ENCODE results near the gene ACVR1C. TPM values are rescaled to one million over a fixed set of nuclear protein-coding genes. Genes with fewer than 3 reads are reported as not detected.
A peak's percentile ranks its signal among the peaks of the same experiment; 100 is the strongest.

The ACVR1C gene
- total RNA-seq: 1 to 10 TPM in 2 of 4 donors, under 1 TPM in 2; 0.08 to 1.2 (median 0.69) TPM

GRCh38 chr2:157628477-157629415, at the start of gene ACVR1C:
TSS of gene ACVR1C (minus strand) at chr2:157628864. CDS start at chr2:157628644, 220 bp downstream.
- Histone ChIP-seq H3K27me3 (peaks cover 17% of the 10 kb centered on the region), H3K36me3 (no peaks in the 10 kb centered on the region), H3K4me3 (peak within 1 kb of the TSS; percentile 20 to 59), H3K9me3 (no peaks in the 10 kb centered on the region), H3K27ac (peak within 1 kb of the TSS in 2 of 4 donors; percentile 7 to 12), H3K4me1 (peaks cover 0 to 16% (median 6%) of the 10 kb centered on the region in 3 donors)
- TF ChIP-seq POLR2A (IDR thresholded peaks at IDR 0.05) (no peak), CTCF (IDR thresholded peaks at IDR 0.05) (peak in 3 of 4 experiments; percentile 10 to 54 (median 42))
- WGBS, 2 donors (ENCODE audit: low coverage in 1 of 2): no CpG with 5 or more reads among the region's 79 CpGs
- peak; percentile 77 for ATAC-seq

GRCh38 chr2:157677941-157678340, 49.3 kb upstream of the ACVR1C start:
- TF ChIP-seq POLR2AphosphoS5 (IDR thresholded peaks at IDR 0.05): no peak
- TF ChIP-seq EP300 (IDR thresholded peaks at IDR 0.05): no peak
- no peak for TF ChIP-seq CTCF (IDR thresholded peaks at IDR 0.05)
- TF ChIP-seq POLR2A (IDR thresholded peaks at IDR 0.05): no peak
- Histone ChIP-seq H3K27ac (no peak overlapping the region), H3K36me3 (no peaks in the 10 kb centered on the region), H3K4me3 (no peak overlapping the region), H3K9me3 (no peaks in the 10 kb centered on the region), H3K27me3 (no peaks in the 10 kb centered on the region), H3K4me1 (no peaks in the 10 kb centered on the region)
- ATAC-seq: no peak

- Histone ChIP-seq H3K27ac (no peak overlapping the region), H3K4me1 (no peaks in the 10 kb centered on the region), H3K4me3 (no peak overlapping the region), H3K36me3 (no peaks in the 10 kb centered on the region), H3K9me3 (no peaks in the 10 kb centered on the region), H3K27me3 (no peaks in the 10 kb centered on the region)
- TF ChIP-seq CTCF (IDR thresholded peaks at IDR 0.05) (no peak), EP300 (IDR thresholded peaks at IDR 0.05) (no peak), POLR2A (IDR thresholded peaks at IDR 0.05) (no peak), POLR2AphosphoS5 (IDR thresholded peaks at IDR 0.05) (no peak)
- no peak for ATAC-seq
- 82 to 98% methylated on average over 10 of the region's 10 CpGs for WGBS, 2 donors (ENCODE audit: low coverage in 1 of 2)
These were observed 43.5 kb upstream of the ACVR1C start for GRCh38 chr2:157672129-157672528.

GRCh38 chr2:157662401-157662800, 33.7 kb upstream of the ACVR1C start:
- Histone ChIP-seq H3K36me3 (no peaks in the 10 kb centered on the region), H3K4me1 (no peaks in the 10 kb centered on the region), H3K4me3 (no peak overlapping the region), H3K27me3 (no peaks in the 10 kb centered on the region), H3K9me3 (peaks cover 0 to 6% (median 0%) of the 10 kb centered on the region in 3 donors), H3K27ac (no peak overlapping the region)
- TF ChIP-seq POLR2AphosphoS5 (IDR thresholded peaks at IDR 0.05) (no peak), EP300 (IDR thresholded peaks at IDR 0.05) (no peak), POLR2A (IDR thresholded peaks at IDR 0.05) (no peak), CTCF (IDR thresholded peaks at IDR 0.05) (no peak)
- 80 to 100% methylated on average over 1 of the region's 1 CpG for WGBS, 2 donors (ENCODE audit: low coverage in 1 of 2)
- ATAC-seq: no peak

- TF ChIP-seq CTCF (IDR thresholded peaks at IDR 0.05): no peak
- no peak for TF ChIP-seq POLR2A (IDR thresholded peaks at IDR 0.05)
- TF ChIP-seq EP300 (IDR thresholded peaks at IDR 0.05): no peak
- TF ChIP-seq POLR2AphosphoS5 (IDR thresholded peaks at IDR 0.05): no peak
- WGBS, 2 donors (ENCODE audit: low coverage in 1 of 2): 69 to 81% methylated on average over 4 of the region's 4 CpGs
- no peaks in the 10 kb centered on the region for H3K27me3 ChIP-seq
These were observed 33.1 kb upstream of the ACVR1C start for GRCh38 chr2:157661776-157662175.

More at GRCh38 chr2:157661776-157662175, 33.1 kb upstream of the ACVR1C start:
- ATAC-seq: no peak
- H3K27ac ChIP-seq: no peak overlapping the region
- no peaks in the 10 kb centered on the region for H3K4me1 ChIP-seq
- peaks cover 0 to 6% (median 0%) of the 10 kb centered on the region in 3 donors for H3K9me3 ChIP-seq
- no peaks in the 10 kb centered on the region for H3K36me3 ChIP-seq
- no peak overlapping the region for H3K4me3 ChIP-seq
